ENCODE results near the gene HMGA1.

Gene HMGA1

GRCh38 chr6:34226066-34226465 is 10.6 kb upstream of the HMGA1 start:
- no peaks in the 10 kb centered on the region for H3K36me3 ChIP-seq (ENCODE audit: insufficient read depth)
- no peak overlapping the region for H2AFZ ChIP-seq (ENCODE audit: low read depth)
- H3K4me2 ChIP-seq: no peak overlapping the region
- no peak overlapping the region for H3K9ac ChIP-seq
- no peak overlapping the region for H3K4me3 ChIP-seq (IDR thresholded peaks at IDR 0.05; ENCODE audit: insufficient read depth, low read depth, low read length)
- H3K79me2 ChIP-seq (ENCODE audit: insufficient read depth, low read depth): no peaks in the 10 kb centered on the region
- H4K20me1 ChIP-seq (ENCODE audit: insufficient read depth): no peaks in the 10 kb centered on the region
- TF ChIP-seq CTCF (conservative IDR thresholded peaks at IDR 0.05; ENCODE audit: low read depth, low read length): no peak
- H3K27ac ChIP-seq: no peak overlapping the region
- peaks cover 6% of the 10 kb centered on the region for H3K4me1 ChIP-seq (ENCODE audit: low read depth, poor library complexity, severe bottlenecking)
- no peaks in the 10 kb centered on the region for H3K27me3 ChIP-seq (ENCODE audit: insufficient read depth, low read depth)

DNA sequence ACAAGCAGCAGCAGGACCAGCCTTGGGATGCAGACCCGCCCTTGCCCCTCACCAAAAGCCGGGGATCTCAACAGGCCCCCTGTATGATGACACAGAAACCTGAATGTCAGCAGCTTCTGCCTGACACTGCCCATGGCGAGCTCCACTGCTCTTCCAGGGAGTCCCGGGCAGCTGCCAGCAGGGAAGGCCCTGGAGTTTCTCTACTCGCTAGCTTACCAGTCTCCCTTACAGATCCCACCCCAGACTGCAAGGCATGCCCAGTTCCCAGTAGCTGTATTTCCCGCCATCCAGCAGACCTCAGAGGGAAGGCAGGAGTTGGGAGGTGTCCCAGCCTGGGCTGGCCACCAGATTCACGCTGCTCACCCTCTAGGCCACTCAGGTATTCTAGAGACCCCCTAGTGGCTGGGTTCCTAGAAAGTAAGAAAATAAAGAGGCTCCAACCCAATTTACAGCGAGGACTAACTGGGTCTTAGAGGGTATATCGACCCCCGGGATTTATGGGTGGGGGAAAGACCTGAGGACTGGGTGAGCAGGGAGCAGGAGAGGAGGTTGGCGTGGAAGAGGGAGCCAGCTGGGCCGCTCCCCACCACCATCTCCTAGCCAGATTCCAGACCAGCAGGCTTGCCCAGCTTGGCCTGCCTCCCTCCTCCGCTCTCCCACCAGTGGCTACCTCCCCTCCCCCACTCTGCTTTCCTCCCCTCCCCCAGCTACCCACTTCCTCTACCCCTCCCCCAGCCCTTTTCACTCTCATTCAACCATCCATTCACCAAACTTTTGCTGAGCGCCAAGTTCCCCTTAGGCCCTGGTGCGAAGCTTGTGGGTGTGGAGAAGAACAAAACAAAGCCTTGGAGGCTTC is 9.7 kb upstream of the HMGA1 start:
- Histone ChIP-seq H3K4me3 (IDR thresholded peaks at IDR 0.05; ENCODE audit: insufficient read depth, low read depth, low read length) (no peak overlapping the region), H4K20me1 (ENCODE audit: insufficient read depth) (no peaks in the 10 kb centered on the region), H3K27ac (no peak overlapping the region), H3K4me1 (ENCODE audit: low read depth, poor library complexity, severe bottlenecking) (peaks cover 6% of the 10 kb centered on the region), H3K9ac (no peak overlapping the region), H3K36me3 (ENCODE audit: insufficient read depth) (no peaks in the 10 kb centered on the region), H3K79me2 (ENCODE audit: insufficient read depth, low read depth) (no peaks in the 10 kb centered on the region), H3K27me3 (ENCODE audit: insufficient read depth, low read depth) (no peaks in the 10 kb centered on the region), H3K4me2 (no peak overlapping the region), H2AFZ (ENCODE audit: low read depth) (no peak overlapping the region)
- no peak for TF ChIP-seq CTCF (conservative IDR thresholded peaks at IDR 0.05; ENCODE audit: low read depth, low read length)

GRCh38 chr6:34227761-34228421 is 8.8 kb upstream of the HMGA1 start:
- Histone ChIP-seq H3K4me3 (IDR thresholded peaks at IDR 0.05; ENCODE audit: insufficient read depth, low read depth, low read length) (no peak overlapping the region), H3K27me3 (ENCODE audit: insufficient read depth, low read depth) (no peaks in the 10 kb centered on the region), H3K36me3 (ENCODE audit: insufficient read depth) (no peaks in the 10 kb centered on the region), H2AFZ (ENCODE audit: low read depth) (no peak overlapping the region), H3K27ac (no peak overlapping the region), H4K20me1 (ENCODE audit: insufficient read depth) (no peaks in the 10 kb centered on the region), H3K4me2 (no peak overlapping the region), H3K79me2 (ENCODE audit: insufficient read depth, low read depth) (no peaks in the 10 kb centered on the region), H3K9ac (no peak overlapping the region), H3K4me1 (ENCODE audit: low read depth, poor library complexity, severe bottlenecking) (peaks cover 6% of the 10 kb centered on the region)
- no peak for TF ChIP-seq CTCF (conservative IDR thresholded peaks at IDR 0.05; ENCODE audit: low read depth, low read length)

GRCh38 chr6:34229877-34230276 is 6.8 kb upstream of the HMGA1 start:
- H4K20me1 ChIP-seq (ENCODE audit: insufficient read depth): no peaks in the 10 kb centered on the region
- TF ChIP-seq CTCF (conservative IDR thresholded peaks at IDR 0.05; ENCODE audit: low read depth, low read length): no peak
- no peaks in the 10 kb centered on the region for H3K4me1 ChIP-seq (ENCODE audit: low read depth, poor library complexity, severe bottlenecking)
- no peak overlapping the region for H3K27ac ChIP-seq
- H3K9ac ChIP-seq: no peak overlapping the region
- H3K36me3 ChIP-seq (ENCODE audit: insufficient read depth): no peaks in the 10 kb centered on the region
- H3K79me2 ChIP-seq (ENCODE audit: insufficient read depth, low read depth): no peaks in the 10 kb centered on the region
- no peak overlapping the region for H2AFZ ChIP-seq (ENCODE audit: low read depth)
- no peak overlapping the region for H3K4me3 ChIP-seq (IDR thresholded peaks at IDR 0.05; ENCODE audit: insufficient read depth, low read depth, low read length)
- H3K4me2 ChIP-seq: no peak overlapping the region
- H3K27me3 ChIP-seq (ENCODE audit: insufficient read depth, low read depth): no peaks in the 10 kb centered on the region

All from KMS-11 (cell line).